ENCODE results near the gene SPRR2A.
"Not testable (repeated sequence)": the region's sequence is repeated elsewhere in the genome, so short reads cannot be mapped to it uniquely, and the experiment has no call there.

SPRR2A gene

DNA sequence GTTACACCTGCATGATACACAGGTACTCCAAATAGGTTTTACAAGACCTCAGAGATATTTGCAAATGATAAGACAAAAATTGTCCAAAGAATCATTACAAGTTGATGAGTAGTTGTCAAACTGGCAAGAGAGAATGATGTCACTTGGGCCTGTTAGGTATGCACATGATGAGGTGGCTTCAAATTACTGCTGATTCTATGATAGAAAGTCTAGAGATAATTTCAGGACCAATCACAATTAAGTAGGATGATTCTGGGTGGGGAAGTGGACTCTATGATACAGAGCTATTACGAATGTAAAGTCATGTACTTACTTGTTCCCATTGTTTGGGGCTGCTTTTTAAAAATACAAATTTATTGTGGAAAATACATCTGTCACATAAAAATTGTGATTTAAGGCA, 31.5 kb downstream of the SPRR2A start:
- no peak for DNase-seq (ENCODE audit: low read depth in 2 of 2)

DNA sequence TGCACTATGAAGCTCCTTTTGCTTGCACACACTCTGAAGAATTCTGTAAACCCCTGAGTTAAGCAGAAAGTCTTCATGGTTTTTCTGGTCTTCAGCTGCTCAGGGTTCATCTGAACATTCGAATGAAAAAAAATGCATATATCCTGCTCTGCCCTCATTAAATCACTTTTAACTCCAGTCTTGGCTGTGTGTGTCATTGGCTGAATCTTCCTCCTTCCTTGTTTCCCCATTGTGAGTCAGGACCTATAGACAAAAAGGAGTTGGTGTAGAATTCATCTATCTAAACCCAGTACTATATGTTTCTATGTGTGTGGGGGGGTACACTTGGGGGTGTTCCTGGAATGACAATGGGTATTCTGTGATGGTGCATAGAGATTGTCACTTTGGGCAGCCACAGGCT, 32.9 kb downstream of the SPRR2A start:
- DNase-seq (ENCODE audit: low read depth in 2 of 2): no peak

DNA sequence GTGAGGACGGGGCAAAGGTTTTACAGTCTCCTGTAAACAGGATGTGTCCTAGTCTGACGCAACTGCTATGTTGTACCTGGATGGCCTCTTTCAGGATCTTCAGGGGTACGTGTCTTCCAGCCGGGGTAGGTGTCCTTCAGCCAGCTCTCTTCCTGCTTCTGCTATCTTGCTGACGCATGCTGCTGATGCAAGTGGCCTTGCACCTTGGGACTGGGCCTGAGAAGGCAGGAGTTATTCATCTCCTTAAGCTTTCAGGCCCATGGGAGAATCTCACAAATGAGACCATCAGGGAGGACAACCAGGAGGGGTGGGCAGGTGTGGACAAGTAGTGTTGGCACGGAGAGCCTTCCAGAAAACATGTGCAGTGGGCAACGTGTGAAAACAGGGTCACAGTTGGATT, 34.2 kb downstream of the SPRR2A start:
- no peak for DNase-seq (ENCODE audit: low read depth in 2 of 2)

DNA sequence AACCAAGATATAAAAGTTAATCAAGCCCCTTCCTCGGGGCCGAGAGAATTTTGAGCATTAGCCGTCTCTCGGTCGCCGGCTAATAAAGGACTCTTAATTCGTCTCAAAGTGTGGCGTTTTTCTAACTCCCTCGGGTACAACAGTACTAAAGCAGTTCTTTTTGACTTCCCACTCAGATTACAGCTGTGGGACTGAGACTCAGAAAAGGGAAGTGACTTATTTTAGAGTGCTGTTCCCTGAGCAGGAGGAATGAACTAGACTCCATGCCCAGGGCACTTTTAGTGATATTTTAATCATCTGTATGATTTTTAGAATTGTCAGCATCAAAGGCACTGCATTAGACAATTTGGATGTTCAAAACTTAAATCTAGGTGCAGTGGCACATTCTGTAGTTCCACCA, 35.0 kb downstream of the SPRR2A start:
- DNase-seq (ENCODE audit: low read depth in 2 of 2): not testable (repeated sequence)

DNA sequence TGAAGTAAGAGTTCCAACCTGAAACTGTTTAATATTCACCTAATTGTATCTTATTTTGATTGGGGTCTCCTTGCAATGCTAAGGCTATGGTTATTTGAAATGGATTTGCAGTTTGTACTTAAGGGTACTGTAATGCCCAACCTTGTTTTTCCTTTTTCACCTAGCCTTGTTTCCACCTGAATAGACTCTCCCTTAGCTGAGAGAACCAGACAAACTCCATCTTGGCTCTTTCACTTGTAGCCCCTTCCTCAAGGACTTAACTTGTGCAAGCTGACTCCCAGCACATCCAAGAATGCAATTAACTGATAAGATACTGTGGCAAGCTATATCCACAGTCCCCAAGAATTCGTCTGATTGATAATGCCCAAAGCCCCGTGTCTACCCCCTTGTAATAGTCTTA, 35.5 kb downstream of the SPRR2A start:
- not testable (repeated sequence) for DNase-seq (ENCODE audit: low read depth in 2 of 2)

DNA sequence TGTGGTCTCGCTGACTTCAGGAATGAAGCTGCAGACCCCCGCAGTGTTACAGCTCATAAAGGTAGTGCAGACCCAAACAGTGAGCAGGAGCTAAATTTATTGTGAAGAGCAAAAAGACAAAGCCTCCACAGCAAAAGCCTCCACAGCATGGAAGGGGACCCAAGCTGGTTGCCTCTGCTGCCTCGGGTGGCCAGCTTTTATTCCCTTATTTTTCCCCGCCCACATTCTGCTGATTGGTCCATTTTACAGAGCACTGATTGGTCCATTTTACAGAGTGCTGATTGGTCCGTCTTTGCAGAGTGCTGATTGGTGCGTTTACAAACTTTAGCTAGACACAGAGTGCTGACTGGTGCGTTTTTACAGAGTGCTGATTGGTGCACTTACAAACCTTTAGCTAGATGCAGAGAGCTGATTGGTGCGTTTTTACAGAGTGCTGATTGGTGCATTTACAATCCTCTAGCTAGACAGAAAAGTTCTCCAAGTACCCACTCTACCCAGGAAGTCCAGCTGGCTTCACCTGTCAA, 46.0 kb downstream of the SPRR2A start:
- DNase-seq (ENCODE audit: low read depth in 2 of 2): not testable (repeated sequence)
